ENCODE measurements around the gene NPEPPS.

GRCh38 chr17:47650525-47651522 is 119.9 kb downstream of the NPEPPS start:
- TF ChIP-seq CTCF (IDR thresholded peaks at IDR 0.05), result no peak
- TF ChIP-seq, protein P1, sequence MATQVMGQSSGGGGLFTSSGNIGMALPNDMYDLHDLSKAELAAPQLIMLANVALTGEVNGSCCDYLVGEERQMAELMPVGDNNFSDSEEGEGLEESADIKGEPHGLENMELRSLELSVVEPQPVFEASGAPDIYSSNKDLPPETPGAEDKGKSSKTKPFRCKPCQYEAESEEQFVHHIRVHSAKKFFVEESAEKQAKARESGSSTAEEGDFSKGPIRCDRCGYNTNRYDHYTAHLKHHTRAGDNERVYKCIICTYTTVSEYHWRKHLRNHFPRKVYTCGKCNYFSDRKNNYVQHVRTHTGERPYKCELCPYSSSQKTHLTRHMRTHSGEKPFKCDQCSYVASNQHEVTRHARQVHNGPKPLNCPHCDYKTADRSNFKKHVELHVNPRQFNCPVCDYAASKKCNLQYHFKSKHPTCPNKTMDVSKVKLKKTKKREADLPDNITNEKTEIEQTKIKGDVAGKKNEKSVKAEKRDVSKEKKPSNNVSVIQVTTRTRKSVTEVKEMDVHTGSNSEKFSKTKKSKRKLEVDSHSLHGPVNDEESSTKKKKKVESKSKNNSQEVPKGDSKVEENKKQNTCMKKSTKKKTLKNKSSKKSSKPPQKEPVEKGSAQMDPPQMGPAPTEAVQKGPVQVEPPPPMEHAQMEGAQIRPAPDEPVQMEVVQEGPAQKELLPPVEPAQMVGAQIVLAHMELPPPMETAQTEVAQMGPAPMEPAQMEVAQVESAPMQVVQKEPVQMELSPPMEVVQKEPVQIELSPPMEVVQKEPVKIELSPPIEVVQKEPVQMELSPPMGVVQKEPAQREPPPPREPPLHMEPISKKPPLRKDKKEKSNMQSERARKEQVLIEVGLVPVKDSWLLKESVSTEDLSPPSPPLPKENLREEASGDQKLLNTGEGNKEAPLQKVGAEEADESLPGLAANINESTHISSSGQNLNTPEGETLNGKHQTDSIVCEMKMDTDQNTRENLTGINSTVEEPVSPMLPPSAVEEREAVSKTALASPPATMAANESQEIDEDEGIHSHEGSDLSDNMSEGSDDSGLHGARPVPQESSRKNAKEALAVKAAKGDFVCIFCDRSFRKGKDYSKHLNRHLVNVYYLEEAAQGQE (IDR thresholded peaks at IDR 0.05; ENCODE audit: insufficient read depth in 1 of 2, low read depth in 2 of 2, low read length in 1 of 2), result no peak

All from Panc1 (cell line).